ENCODE data around the gene OR56A5.
"Not testable (repeated sequence)": the region's sequence is repeated elsewhere in the genome, so short reads cannot be mapped to it uniquely, and the experiment has no call there.

The OR56A5 gene, protein sequence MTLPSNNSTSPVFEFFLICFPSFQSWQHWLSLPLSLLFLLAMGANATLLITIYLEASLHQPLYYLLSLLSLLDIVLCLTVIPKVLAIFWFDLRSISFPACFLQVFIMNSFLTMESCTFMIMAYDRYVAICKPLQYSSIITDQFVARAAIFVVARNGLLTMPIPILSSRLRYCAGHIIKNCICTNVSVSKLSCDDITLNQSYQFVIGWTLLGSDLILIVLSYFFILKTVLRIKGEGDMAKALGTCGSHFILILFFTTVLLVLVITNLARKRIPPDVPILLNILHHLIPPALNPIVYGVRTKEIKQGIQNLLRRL

DNA sequence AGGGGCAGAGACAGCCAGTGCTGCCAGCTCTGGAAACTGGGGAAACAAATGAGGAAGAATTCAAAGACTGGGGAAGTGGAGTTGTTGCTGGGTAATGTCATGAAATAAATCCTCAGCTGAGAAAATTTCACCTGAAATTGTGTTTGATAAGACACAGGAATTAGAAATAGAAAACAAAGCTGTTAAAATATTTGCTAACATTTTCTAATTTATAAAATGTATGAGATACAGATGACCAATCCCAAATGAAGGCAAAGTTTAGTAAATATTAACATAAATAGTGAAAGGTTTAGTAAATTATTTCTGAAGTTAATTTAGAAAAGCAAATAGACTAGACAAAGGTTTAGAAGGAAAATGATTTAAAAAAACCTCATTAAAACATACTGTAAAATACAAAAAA is at the start of gene OR56A5:
OR56A5 (minus strand) TSS at position 101 of the 400 bp plus-strand sequence; CDS start at position 101, 0 bp downstream.
- no peak for DNase-seq

DNA sequence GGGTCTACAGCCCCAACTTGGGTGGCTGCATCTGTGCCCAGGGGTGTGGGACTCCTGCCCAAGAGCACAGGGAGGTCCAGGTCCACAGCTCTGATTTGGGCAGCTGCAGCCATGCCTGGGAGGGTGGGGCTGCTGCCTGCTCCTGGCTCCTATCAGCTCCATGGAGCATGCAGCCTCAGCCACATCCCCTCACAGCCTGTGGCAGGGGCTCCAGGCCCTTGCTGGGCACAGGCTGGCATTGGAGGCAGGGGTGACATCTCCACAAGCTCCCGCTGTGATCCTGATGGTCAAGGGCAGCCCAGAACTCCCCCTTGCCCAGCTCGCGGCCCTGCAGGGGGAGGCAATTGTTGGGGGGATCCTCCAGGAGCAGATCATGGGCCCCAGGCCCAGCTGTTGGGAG is 44.7 kb upstream of the OR56A5 start:
- DNase-seq = no peak

DNA sequence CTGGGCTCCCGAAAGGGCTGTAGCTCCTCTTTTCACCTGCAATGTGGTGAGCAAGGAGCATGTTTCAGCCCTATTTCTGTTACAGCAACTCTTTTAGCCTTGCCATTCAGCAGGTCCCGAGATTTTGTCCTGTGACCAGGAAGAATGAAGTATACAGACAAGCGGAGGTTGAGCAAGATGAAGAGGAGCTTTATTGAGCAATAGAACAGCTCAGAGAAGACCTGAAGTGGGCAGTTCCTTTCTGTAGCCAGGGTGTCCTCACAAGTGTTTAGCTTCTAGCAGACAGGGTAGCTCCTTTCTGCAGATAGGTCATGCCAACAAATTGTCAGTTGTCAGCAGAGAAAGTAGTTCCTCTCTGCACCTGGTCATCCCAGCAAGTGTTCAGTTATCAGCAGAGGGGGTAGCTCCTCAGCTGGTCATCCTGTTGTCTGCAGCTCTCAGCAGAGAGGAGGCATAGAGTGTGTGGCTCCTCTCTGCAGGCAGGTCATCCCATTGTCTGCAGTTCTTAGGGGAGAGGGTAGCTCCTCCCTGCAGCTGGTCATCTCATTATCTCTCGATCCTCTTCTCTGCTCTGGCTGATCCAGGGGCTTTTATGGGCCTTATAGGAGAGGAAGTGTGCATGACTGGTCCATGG is 43.9 kb upstream of the OR56A5 start:
- no peak for DNase-seq

DNA sequence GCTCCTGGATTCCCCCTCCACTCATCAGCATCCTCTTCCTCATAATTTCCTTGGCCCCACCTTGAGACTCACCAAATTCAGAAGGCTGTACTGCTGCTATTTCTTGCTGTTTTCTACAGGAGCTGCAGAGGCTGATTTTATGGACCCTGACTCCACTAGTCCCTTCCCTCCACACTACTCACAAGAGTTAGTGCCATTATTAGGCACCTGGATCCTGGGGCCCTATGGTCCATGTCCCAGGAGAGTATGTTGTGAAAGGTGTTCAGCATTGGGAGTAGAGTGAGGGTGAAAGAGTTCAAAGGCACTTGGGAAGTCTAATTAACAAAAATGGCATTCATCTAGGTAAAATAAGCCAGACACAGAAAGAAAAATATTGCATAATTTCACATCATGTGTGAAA is 38.6 kb upstream of the OR56A5 start, which contains the start of gene OR56A4:
OR56A4 (minus strand) TSS at position 101 of the 400 bp plus-strand sequence. CDS start 3,954 bp downstream, outside the sequence.
- DNase-seq = no peak

DNA sequence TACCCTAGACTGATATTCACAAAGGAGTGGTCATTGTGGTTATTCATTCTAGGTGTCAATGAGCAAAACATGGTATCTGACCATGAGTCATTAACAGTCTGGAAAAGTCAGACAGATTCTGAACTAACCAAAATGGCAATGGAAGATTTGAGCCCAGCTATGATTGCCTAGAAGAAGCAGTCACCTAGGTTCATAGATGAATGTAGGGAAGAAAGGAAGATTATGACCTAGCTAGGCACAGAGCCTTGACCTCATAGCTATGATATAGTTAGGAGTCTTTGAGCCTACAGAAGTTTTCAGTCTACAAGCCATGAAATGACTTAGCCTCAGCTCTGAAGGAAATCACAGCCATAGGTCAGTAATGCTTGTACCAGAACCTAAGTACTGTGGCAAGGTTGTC is 38.1 kb upstream of the OR56A5 start:
- DNase-seq = no peak

DNA sequence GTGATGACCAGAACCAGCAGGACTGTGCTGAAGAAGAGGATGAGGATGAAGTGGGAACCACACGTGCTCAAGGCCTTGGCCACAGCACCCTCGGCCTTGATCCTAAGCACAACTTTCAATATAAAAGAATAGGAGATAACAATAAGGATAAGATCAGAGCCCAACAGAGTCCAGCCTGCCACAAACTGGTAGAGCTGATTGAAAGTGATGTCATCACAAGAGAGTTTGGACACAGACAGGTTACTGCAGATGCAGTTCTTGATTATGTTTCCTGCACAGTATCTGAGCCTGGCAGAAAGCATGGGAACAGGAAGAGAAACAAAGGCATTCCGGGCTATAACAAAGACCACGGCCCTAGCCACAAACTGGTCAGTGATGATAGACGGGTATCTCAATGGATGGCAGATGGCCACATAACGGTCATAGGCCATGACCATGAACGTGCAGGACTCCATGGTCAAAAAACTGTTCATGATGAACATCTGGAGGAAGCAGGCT is 34.0 kb upstream of the OR56A5 start:
- DNase-seq = no peak

DNA sequence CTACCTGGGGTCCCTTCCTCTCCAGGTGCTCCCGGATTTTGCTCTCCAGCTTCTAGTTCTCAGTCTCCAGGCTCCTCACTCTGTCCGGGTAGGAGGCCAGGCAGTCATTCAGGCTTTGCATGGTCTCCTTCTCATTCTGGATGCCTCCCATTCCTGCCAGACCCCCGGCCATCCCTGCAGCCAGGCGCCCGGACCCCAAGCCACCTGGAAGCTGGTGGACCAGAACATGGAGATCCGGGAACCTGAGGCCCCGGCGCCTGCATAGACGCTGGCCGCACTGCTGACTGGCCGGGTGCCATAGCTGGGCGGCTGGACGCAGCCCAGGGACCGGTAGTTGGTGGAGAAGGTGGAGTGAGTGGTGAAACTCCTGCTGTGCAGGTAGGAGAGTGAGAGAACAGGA is 26.5 kb upstream of the OR56A5 start:
- DNase-seq = no peak

DNA sequence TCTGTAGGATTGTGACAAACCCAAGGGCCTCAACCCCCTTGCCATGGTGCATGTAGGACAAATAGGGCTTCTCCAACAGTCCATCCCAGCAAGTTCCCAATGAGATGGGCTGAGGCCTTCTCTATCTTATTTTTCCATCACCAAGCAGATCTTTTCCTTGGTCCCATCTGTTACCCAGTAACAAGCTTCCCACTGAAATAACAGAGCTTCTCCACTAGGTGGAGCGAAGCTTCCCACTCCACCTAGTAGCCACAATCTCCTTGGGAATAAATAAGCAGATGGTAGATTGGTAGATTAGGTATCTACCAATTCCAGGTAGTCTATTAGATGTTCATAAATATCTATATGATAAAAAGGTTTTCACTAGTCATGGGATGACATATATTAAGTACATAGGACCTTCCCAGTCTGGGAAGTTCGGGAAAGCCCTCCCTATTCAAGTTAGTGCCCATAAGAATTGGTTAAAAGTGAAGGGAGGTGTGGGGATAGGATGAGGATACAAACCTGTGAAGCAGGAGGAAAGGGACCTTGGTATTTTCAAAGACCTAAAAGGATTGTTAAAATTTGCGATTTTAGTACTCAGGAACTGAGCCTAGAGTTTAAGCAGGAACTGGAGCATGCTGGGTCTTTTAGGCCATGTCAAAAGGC is 24.4 kb upstream of the OR56A5 start:
- DNase-seq = no peak

DNA sequence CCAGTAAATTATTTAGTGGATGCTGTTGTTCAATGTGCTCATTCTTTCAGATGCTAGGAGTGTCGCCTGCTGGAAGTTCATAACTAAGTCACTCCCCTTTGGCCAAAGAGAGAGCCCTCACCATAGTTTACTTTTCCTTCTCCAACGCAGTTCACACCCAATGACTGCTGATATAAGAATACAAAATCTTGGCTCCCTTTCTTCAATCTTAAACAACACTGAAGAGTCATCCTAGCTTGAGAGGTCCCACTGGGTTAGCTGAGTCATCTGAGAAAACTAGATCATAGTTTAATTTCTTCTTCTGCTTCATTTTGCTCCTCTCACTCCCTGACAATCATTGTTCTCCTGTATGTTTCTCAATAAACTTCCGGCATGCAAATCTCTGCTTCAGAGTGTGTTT is 23.9 kb upstream of the OR56A5 start:
- no peak for DNase-seq

DNA sequence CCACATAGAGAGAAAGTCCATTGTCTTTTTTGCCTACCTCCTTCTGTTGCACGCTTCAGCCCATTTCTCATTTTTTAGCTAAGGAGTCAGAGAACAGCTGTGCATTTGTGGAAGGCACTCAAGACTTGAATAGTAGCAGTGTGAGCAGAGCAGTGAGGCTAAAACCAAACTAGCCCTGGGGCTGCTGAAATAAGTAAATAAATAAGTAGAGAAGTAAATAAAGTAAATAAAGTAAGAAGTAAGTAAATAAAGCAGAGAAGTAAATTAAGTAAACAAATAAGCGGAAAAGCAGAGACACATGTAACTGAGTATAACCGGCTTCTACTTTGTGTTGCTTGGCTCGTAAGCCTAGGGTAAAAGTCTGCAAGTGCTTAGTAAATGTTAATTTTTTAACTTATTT is 20.9 kb upstream of the OR56A5 start:
- no peak for DNase-seq

DNA sequence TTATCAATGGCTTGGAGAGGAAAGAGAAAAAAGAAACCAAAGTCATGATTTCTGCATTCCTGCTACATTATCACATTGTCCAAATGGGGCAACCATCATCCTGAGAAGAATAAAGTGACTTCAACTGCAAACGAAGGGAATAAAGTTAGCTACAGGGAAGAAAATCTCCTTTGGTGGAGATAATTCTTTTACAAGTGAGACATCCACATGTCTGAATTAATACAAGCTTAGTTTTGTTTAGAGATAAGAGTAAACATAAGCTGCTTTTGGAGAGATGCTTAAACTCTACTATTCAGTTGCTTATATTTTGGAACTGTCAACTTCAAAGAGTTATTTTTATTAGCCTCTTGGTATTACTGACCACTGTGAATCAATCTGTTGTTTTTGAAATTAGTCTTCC is 18.6 kb upstream of the OR56A5 start, which contains the start of gene OR52L1:
OR52L1 (minus strand) TSS at position 101 of the 400 bp plus-strand sequence; CDS start at position 46, 55 bp downstream.
- DNase-seq = no peak

DNA sequence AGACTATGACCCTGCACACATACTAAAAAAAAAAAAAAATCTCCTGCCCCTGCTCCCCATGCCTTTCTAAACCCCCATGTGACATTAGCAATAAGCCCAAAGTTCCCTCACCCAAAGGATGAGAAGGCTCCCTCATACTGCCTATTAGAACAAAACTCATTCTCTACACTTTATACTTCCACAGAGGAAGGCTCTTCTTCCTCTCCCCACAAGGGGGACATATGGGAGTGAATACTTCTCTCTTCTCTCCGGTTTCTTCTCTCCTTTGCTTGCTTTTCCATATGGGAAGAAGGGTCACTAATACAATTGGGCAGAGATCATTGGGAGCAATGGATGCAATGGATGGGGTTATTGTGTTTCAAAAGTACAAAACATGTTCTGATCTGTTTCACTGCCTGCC is 15.1 kb upstream of the OR56A5 start:
- DNase-seq = no peak

DNA sequence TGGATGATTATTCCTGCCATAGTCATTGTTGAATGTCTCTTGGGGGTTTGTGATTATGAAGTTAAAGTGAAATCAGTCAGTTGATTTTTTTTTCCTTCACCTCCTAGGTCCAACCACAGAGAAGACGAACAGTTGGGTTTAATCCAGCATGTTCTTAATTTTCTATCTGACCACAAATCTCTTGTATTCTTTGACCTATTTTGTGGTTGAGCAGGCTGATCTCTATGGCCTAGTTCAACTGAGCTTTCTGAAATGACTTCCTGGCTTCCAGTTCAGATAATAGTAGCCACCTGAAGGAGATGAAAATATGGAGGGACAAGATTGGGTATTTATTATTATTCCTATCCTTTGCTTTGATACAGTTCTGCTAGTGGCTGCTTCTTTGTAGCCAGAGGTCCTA is 5.2 kb upstream of the OR56A5 start:
- no peak for DNase-seq

DNA sequence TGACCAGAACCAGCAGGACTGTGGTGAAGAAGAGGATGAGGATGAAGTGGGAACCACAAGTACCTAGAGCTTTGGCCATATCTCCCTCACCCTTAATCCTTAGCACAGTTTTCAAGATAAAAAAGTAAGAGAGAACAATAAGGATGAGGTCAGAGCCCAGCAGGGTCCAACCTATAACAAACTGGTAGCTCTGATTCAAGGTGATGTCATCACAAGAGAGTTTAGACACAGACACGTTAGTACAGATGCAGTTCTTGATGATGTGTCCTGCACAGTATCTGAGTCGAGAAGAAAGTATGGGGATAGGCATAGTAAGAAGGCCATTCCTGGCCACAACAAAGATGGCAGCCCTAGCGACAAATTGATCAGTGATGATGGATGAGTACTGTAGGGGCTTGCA is 586 bp downstream of the OR56A5 start:
- DNase-seq = no peak

DNA sequence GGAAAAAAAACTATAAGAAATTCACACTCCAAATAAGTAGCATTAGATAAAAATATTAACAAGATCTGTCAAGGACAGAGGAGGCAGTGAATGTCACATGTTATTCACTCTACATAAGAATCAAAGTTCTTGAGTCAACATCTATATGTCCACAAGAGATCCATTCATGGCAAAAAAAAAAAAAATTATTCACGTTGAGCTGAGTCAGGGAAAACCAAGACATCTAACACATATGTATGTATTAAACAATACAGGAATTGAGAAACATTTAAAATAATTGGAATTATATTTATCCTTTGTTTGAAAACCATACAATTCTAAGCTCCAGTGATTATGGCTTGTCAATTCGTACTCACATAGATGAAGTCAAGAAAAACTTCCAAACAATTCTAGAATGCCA is 1.3 kb downstream of the OR56A5 start:
- no peak for DNase-seq

DNA sequence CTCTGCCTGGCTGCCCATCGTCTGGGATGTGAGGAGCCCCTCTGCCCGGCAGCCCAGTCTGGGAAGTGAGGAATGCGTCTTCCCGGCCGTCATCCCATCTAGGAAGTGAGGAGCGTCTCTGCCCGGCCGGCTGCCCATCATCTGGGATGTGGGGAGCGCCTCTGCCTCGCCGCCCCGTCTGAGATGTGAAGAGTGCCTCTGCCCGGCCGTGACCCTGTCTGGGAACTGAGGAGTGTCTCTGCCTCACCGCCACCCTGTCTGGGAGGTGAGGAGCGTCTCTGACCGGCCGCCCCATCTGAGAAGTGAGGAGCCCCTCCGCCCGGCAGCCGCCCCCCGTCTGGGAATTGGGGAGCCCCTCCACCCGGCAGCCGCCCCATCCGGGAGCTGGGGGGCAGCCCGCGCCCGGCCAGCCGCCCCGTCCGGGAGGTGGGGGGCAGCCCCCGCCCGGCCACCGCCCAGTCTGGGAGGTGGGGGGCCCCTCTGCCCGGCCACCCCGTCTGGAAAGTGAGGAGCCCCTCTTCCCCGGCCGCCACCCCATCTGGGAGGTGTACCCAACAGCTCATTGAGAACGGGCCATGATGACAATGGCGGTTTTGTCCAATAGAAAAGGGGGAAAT is 7.5 kb downstream of the OR56A5 start:
- DNase-seq = not testable (repeated sequence)

DNA sequence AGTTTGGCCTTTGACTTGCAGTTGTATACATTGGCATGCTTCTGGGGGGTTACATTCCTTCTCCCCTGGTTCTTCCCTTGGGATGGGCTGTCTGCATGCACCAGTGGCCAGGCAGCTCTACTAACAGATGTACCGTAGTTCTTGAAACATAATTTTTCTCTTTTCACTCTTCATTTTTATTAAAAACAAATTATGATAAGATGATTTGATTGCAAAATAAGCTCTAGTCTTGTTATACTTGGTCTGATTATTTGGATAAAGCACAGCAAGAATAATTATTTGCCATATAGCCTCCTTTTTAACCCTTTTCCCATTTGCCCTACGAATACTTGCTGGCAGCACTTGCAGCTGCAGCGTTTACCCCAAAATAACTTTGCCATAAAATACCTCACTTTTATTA is 12.7 kb downstream of the OR56A5 start:
- DNase-seq = no peak

DNA sequence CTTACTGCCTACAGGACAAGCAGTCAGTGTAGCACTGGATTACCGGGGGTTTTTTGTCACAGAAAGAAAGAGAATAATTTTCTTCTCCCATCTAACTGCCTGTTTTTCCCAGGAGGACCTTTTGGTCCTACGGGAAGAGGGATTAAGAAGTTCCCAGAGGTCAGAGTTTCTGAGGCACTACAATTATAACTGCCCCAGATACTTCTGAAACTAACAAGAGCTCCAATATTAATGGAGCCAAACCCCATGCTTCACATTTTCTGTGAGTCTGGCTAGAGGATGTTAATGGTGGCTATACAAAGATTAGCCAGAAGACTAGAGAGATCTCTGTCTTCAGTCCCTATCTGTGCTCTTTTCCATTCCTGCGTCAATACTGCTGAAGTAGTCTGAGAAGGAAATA is 26.3 kb downstream of the OR56A5 start, which contains the start of gene OR56A3:
OR56A3 (plus strand) TSS at position 301 of the 400 bp plus-strand sequence. CDS start 5,096 bp downstream, outside the sequence.
- DNase-seq = no peak

DNA sequence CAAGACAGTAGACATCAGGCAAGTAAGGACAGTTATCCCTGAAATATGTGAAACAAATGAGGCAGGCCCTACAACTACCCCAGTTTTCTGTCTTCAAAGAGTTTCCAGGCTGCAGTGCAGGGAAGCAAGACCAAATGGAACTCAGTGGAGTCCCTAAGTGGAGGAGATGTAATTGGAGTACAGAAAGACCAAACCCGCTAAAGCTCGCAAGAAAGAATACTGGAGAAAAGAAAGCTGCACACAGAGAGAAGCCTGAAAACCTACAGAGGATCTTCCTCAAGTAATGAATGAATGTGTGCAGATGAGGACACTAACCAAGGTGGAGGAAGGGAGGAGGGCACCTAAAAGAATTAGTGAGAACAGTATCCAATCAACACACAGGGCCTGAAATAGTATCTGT is 27.5 kb downstream of the OR56A5 start:
- DNase-seq = no peak

DNA sequence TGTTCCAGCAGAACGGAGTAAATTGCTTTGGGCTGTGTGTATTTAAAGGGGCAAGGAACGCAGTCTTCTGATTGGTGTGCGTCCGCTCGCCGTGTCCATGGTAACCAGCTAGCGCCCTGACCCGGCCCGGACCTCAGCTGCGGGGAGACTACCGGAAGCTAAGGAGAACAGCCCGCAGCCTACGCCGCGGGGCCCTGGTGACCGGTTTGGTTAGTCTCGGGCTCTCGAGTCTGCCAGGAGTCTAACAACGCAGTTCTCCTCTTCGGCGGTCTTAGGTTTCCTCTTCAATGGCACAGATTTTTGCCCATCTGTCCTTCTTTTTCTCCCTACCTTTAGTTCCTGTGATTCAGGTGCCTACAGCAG is 29.7 kb downstream of the OR56A5 start:
- no peak for DNase-seq

DNA sequence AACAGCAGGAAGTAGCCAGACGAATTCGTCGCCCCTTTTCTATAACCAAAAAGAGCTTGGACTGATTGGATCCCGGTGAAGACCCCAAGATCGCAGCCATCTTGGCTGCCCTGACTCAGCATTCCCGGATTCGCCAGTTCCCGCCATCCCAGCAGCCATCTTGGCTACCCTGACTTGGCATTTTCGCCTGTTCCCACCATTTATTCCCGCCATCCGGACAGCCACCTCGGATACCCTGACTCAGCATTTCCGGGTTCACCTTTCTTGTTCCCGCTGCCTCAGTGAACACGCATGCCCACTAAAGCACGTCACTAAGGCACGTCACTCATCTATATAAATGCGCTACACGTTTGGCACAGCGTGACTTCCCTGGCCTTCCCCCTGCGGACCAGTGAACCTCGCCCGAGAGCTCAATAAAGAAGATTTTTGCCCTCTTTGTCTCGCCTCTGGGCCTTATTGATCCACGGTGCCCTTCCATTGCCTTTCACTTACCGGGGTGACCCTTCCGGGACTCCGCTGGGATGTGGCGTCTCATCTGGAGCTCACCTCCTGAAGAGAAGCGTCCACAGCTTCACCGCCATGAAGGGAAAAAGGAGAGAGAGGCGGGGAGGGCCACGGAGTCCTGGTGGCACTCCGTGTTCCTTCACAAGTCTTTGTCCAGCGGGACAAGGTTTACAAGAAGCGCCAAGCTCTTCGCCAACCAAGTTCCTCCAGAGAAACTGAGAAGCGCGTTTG is 30.3 kb downstream of the OR56A5 start:
- DNase-seq = no peak

DNA sequence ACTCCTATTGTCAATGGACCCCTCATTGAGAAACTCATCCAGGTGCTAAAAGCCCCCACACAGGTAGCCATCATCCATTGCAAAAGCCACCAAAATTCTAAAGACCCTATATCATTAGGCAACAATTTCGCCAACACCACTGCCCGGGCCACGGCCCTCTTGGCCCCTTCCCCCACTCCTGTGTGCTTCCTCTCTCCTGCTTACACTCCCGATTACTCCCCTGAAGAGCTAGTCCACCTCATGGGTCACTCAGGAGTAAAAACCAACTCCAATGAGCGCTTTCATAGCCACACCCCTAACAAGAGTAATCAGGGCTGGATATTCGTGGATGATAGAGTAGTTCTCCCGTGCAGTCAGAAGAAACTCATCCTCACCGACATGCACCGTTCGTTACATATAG is 35.2 kb downstream of the OR56A5 start:
- no peak for DNase-seq

DNA sequence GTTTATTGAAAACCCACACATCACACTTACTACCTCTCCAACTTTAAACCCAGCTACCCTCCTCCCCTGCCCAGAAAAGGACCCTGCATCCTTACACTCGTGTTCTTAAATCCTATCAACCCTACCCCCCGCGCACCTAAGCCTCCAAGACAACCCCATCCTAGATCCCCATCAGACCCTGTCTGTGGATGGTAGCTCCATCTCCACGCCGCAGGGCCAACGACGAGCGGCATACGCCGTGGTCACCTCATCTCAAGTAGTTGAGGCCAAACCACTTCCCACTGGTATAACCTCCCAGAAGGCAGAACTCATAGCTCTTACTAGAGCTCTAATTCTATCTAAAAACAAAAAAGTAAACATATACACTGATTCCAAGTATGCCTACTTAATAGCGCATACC is 35.6 kb downstream of the OR56A5 start:
- no peak for DNase-seq
